H1 (cell line): Measurements from ENCODE around the gene ERN2. TPM values are rescaled to one million over a fixed set of nuclear protein-coding genes. Genes with fewer than 3 reads are reported as not detected.

Experiments used
- CTCF ChIA-PET: fragments of 300-600 bp; sonication (Branson Sonifier 250); formaldehyde crosslinking; loops from one replicate; lab custom pipeline; 2021; ENCODE audit not compliant: partially characterized antibody; lab: Charles Lee
- POLR2A ChIA-PET: fragments of 300-600 bp; sonication (Branson Sonifier 250); formaldehyde crosslinking; loops from one replicate; lab custom pipeline; 2021; ENCODE audit warnings: inconsistent platforms; ENCODE audit not compliant: partially characterized antibody; lab: Charles Lee
- DNase-seq, 2 experiments: peaks; one replicate each; pipeline versions ENCODE4 v3.0.0 to v3.0.0-alpha.2; 2010 to 2022; ENCODE audit warnings: low spot score in 2 of 2, low read depth in 1 of 2, mixed read lengths in 1 of 2
- FAIRE-seq: peaks from 2 replicates; lab custom pipeline; 2011; peaks lifted over from hg19 to GRCh38; lab: Jason Lieb, UNC
- H2AFZ ChIP-seq: 2 replicates; pipeline ENCODE4 v1.8.1; 2012; ENCODE audit warnings: low read length, inconsistent platforms
- H2AK5ac ChIP-seq: 2 replicates; pipeline ENCODE4 v1.6.1; 2013; ENCODE audit warnings: low read depth, low read length
- H2BK120ac ChIP-seq: replicated peaks from 2 replicates; pipeline ENCODE3; 2013; ENCODE audit warnings: low read depth, low read length, inconsistent platforms
- H2BK12ac ChIP-seq: 2 replicates; pipeline ENCODE4 v1.6.1; 2013; ENCODE audit warnings: low read depth, low read length
- H2BK15ac ChIP-seq: 2 replicates; pipeline ENCODE4 v1.6.1; 2013; ENCODE audit warnings: low read length
- H2BK20ac ChIP-seq: 2 replicates; pipeline ENCODE4 v1.6.1; 2013; ENCODE audit warnings: low read length
- H2BK5ac ChIP-seq: 2 replicates; pipeline ENCODE4 v1.6.1; 2013; ENCODE audit warnings: low read depth, low read length
- H3K14ac ChIP-seq: 2 replicates; pipeline ENCODE4 v1.6.1; 2013; ENCODE audit warnings: inconsistent platforms; ENCODE audit not compliant: insufficient read length
- H3K18ac ChIP-seq: 2 replicates; pipeline ENCODE4 v1.6.1; 2013; ENCODE audit warnings: low read length; ENCODE audit errors: extremely low read depth
- H3K23ac ChIP-seq: 2 replicates; pipeline ENCODE4 v1.6.1; 2013; ENCODE audit warnings: inconsistent platforms; ENCODE audit not compliant: insufficient read length
- H3K23me2 ChIP-seq: 2 replicates; pipeline ENCODE4 v1.6.1; 2013; ENCODE audit warnings: low read depth, low read length
- H3K27ac ChIP-seq: 2 replicates; pipeline ENCODE4 v1.6.1; 2011; ENCODE audit warnings: low read depth, low read length, inconsistent platforms
- H3K27me3 ChIP-seq, 4 experiments: replicated peaks in 1 of 4; 1 replicate in 1 of 4; 2 replicates in 3 of 4; pipeline versions ENCODE4 v1.6.1 to v1.8.1; 2011 to 2013; ENCODE audit warnings: low read length in 3 of 4, mild to moderate bottlenecking in 3 of 4, inconsistent platforms in 2 of 4, mixed read lengths in 2 of 4, moderate library complexity in 1 of 4; ENCODE audit not compliant: control insufficient read depth in 3 of 4, insufficient read depth in 3 of 4; ENCODE audit errors: extremely low read depth in 1 of 4
- H3K36me3 ChIP-seq, 4 experiments: 2 replicates each; pipeline versions ENCODE4 v1.6.1 to v1.8.1; 2011 to 2013; ENCODE audit warnings: mild to moderate bottlenecking in 4 of 4, low read length in 3 of 4, moderate library complexity in 2 of 4, control low read depth in 1 of 4, inconsistent platforms in 1 of 4; ENCODE audit not compliant: insufficient read depth in 4 of 4, control insufficient read depth in 2 of 4
- H3K4ac ChIP-seq: replicated peaks from 2 replicates; pipeline ENCODE3; 2013; ENCODE audit warnings: low read length, low read depth, mixed read lengths, inconsistent platforms; ENCODE audit not compliant: insufficient read length
- H3K4me1 ChIP-seq, 4 experiments: replicated peaks in 1 of 4; 1 replicate in 1 of 4; 2 replicates in 3 of 4; pipeline versions ENCODE4 v1.6.1 to v1.8.1; 2011 to 2013; ENCODE audit warnings: low read length in 3 of 4, inconsistent platforms in 2 of 4, mixed read lengths in 1 of 4; ENCODE audit not compliant: insufficient read depth in 4 of 4, control insufficient read depth in 3 of 4
- H3K4me2 ChIP-seq, 2 experiments: 2 replicates each; pipeline versions ENCODE4 v1.6.1 to v1.8.1; 2011 to 2013; ENCODE audit warnings: low read depth in 2 of 2, low read length in 2 of 2, control low read depth in 1 of 2, inconsistent platforms in 1 of 2, mild to moderate bottlenecking in 1 of 2; ENCODE audit not compliant: insufficient read depth in 1 of 2
- H3K4me3 ChIP-seq, 4 experiments: fragments of 200-600, 300-600 bp in 1 of 4; sonication (generic), shearing (Covaris generic), sonication (Bioruptor Twin) in 1 of 4; 2 replicates each; pipeline versions ENCODE4 v1.5.1 to v1.8.1; 2011 to 2016; ENCODE audit warnings: low read length in 4 of 4, low read depth in 3 of 4, control low read depth in 2 of 4, inconsistent platforms in 2 of 4, mild to moderate bottlenecking in 2 of 4, mixed read lengths in 1 of 4, moderate library complexity in 1 of 4; ENCODE audit not compliant: insufficient read depth in 2 of 4; ENCODE audit errors: extremely low read depth in 1 of 4
- H3K56ac ChIP-seq: replicated peaks from 2 replicates; pipeline ENCODE3; 2013; ENCODE audit warnings: low read depth, mild to moderate bottlenecking, mixed read lengths, low read length, inconsistent platforms; ENCODE audit not compliant: insufficient read length
- H3K79me1 ChIP-seq: 2 replicates; pipeline ENCODE4 v1.6.1; 2013; ENCODE audit warnings: low read depth, low read length, control low read depth
- H3K79me2 ChIP-seq, 2 experiments: 2 replicates each; pipeline versions ENCODE4 v1.6.1 to v1.8.1; 2012 to 2013; ENCODE audit warnings: low read length in 2 of 2, mild to moderate bottlenecking in 2 of 2, inconsistent platforms in 1 of 2; ENCODE audit not compliant: insufficient read depth in 2 of 2, control insufficient read depth in 1 of 2
- H3K9ac ChIP-seq, 4 experiments: replicated peaks in 1 of 4; 1 replicate in 1 of 4; 2 replicates in 3 of 4; pipeline versions ENCODE4 v1.6.1 to v1.8.1; 2011 to 2013; ENCODE audit warnings: low read depth in 3 of 4, low read length in 3 of 4, control low read depth in 2 of 4, mild to moderate bottlenecking in 2 of 4, moderate library complexity in 2 of 4, inconsistent platforms in 1 of 4; ENCODE audit errors: extremely low read depth in 1 of 4
- H3K9me3 ChIP-seq, 2 experiments: 2 replicates each; pipeline versions ENCODE4 v1.6.1 to v1.8.1; 2012 to 2013; ENCODE audit warnings: mild to moderate bottlenecking in 2 of 2, moderate library complexity in 2 of 2, control low read depth in 1 of 2, inconsistent platforms in 1 of 2, low read depth in 1 of 2, low read length in 1 of 2, mixed read lengths in 1 of 2; ENCODE audit not compliant: insufficient read depth in 2 of 2
- H4K20me1 ChIP-seq, 2 experiments: replicated peaks in 1 of 2; 2 replicates each; pipeline versions ENCODE3 to v1.8.1; 2011 to 2013; ENCODE audit warnings: inconsistent platforms in 2 of 2, low read length in 2 of 2, mild to moderate bottlenecking in 1 of 2; ENCODE audit not compliant: insufficient read depth in 2 of 2, control insufficient read depth in 1 of 2
- H4K5ac ChIP-seq: 2 replicates; pipeline ENCODE4 v1.6.1; 2013; ENCODE audit warnings: low read length, low read depth, mixed read lengths, inconsistent platforms; ENCODE audit not compliant: insufficient read length
- H4K8ac ChIP-seq: 2 replicates; pipeline ENCODE4 v1.8.0; 2013; ENCODE audit warnings: mild to moderate bottlenecking, moderate library complexity, low read length, inconsistent platforms; ENCODE audit not compliant: insufficient read depth; ENCODE audit errors: extremely low read depth
- H4K91ac ChIP-seq: replicated peaks from 2 replicates; pipeline ENCODE3; 2013; ENCODE audit warnings: low read length, mixed read lengths, inconsistent platforms; ENCODE audit not compliant: insufficient read length
- CHD1 ChIP-seq: IDR thresholded peaks from 2 replicates; pipeline ENCODE4 v1.6.1; 2012; ENCODE audit warnings: low read depth, low read length, improper control_type of control experiment
- CHD2 ChIP-seq: IDR thresholded peaks from 2 replicates; pipeline ENCODE4 v1.6.1; 2012; ENCODE audit warnings: low read length, improper control_type of control experiment
- EP300 ChIP-seq, 2 experiments: IDR thresholded peaks; 1 replicate in 1 of 2; 2 replicates in 1 of 2; pipeline ENCODE4 v1.6.1; 2011 to 2012; ENCODE audit warnings: low read depth in 2 of 2, low read length in 2 of 2, mild to moderate bottlenecking in 2 of 2, borderline replicate concordance in 1 of 2, inconsistent platforms in 1 of 2, moderate library complexity in 1 of 2
- EZH2 ChIP-seq: fragments of 200-600 bp; sonication (generic); IDR thresholded peaks from 2 replicates; pipeline ENCODE4 v1.7.1; 2012; ENCODE audit warnings: low read depth, mild to moderate bottlenecking, moderate library complexity, low read length, inconsistent platforms; ENCODE audit not compliant: severe bottlenecking
- PHF8 ChIP-seq: fragments of 200-600 bp; sonication (generic); conservative IDR thresholded peaks from 2 replicates; pipeline ENCODE4 v1.7.1; 2012; ENCODE audit warnings: low read depth, mild to moderate bottlenecking, inconsistent platforms, low read length, moderate library complexity
- RBBP5 ChIP-seq: IDR thresholded peaks from 2 replicates; pipeline ENCODE4 v1.7.1; 2012; ENCODE audit warnings: low read depth, mild to moderate bottlenecking, inconsistent platforms, low read length, moderate library complexity, borderline replicate concordance
- RFX5 ChIP-seq: IDR thresholded peaks from 2 replicates; pipeline ENCODE4 v1.6.1; 2011; ENCODE audit warnings: low read depth, low read length, improper control_type of control experiment, borderline replicate concordance
- TBP ChIP-seq: IDR thresholded peaks from 2 replicates; pipeline ENCODE4 v1.6.1; 2011; ENCODE audit warnings: low read depth, low read length, improper control_type of control experiment
- WGBS, 2 experiments: shearing (Covaris generic) in 1 of 2; methylation state at CpG; one replicate each; pipeline versions ENCODE4 v1.1.6 to v1.1.7; 2013 to 2015; ENCODE audit warnings: low lambda C conversion rate in 2 of 2, mixed read lengths in 2 of 2, inconsistent platforms in 1 of 2, low coverage in 1 of 2, missing lambda C conversion rate in 1 of 2; ENCODE audit not compliant: insufficient replicate concordance in 2 of 2, insufficient coverage in 1 of 2, insufficient read length in 1 of 2; ENCODE audit errors: extremely low coverage in 1 of 2, missing lambda C conversion rate in 1 of 2; 5-methylcytosine and 5-hydroxymethylcytosine counted together
- polyA plus RNA-seq, 7 experiments: library from polyadenylated mRNA; depleted of rRNA in 3 of 7; stranded (reverse) in 5 of 7; unstranded in 2 of 7; fragments of >200 nt in 5 of 7; fragments of 200-250 nt in 2 of 7; gene quantifications; 1 replicate in 5 of 7; 2 replicates in 1 of 7; 4 replicates in 1 of 7; pipeline versions ENCODE4 v1.2.1 to v1.2.3, GENCODE V29; 2011 to 2013; ENCODE audit warnings: missing spikeins in 2 of 7, mixed read lengths in 2 of 7
- total RNA-seq: library from RNA; stranded (reverse); fragmentation: NEBNext Ultra II Directional; extraction: Animal tissue kit (Norgen Biotek cat#: 25700); gene quantifications from 2 replicates; pipeline ENCODE4 v1.2.1, GENCODE V29; 2021

Gene ERN2
- total and polyA plus RNA-seq, 2 of the 8 experiments (the other 6 are each of a cell fraction or from before 2014, with no cell fraction given) = 2.4 to 4.4 TPM

GRCh38 chr16:23701045-23701444 is 12.0 kb downstream of the ERN2 start:
- no peaks in the 10 kb centered on the region for H3K79me1 ChIP-seq
- H3K4me3 ChIP-seq = no peak overlapping the region
- H3K4ac ChIP-seq = no peak overlapping the region
- H3K4me1 ChIP-seq = peaks cover 0 to 5% (median 3%) of the 10 kb centered on the region in 4 experiments; a peak in 5 of 7 replicates
- FAIRE-seq (peak; percentile 7), DNase-seq (no peak)
- H3K23ac ChIP-seq = no peak overlapping the region
- no peaks in the 10 kb centered on the region for H3K27me3 ChIP-seq
- no peak overlapping the region for H3K27ac ChIP-seq
- peak overlapping the region; percentile 76 for H3K18ac ChIP-seq
- TF ChIP-seq EZH2 (no peak), RBBP5 (no peak), CHD2 (no peak), CHD1 (no peak), TBP (no peak), EP300 (IDR thresholded peaks at IDR 0.05; ENCODE audit: borderline replicate concordance in 1 of 2, low read depth in 2 of 2, low read length in 2 of 2) (no peak), RFX5 (no peak), PHF8 (no peak)
- POLR2A ChIA-PET = interaction anchor here (0.5 to 2.2 kb wide), 9 partner anchors 10 to 85 kb away, joined by 3 to 13 read pairs (median 5); partner anchors contain the start of genes DCTN5, PALB2 and PLK1
- H3K14ac ChIP-seq = no peak overlapping the region
- H3K79me2 ChIP-seq = no peaks in the 10 kb centered on the region
- no peak overlapping the region for H4K5ac ChIP-seq
- peak overlapping the region; percentile 20 to 53; a peak in 1 of 4 replicates for H3K4me2 ChIP-seq
- no peaks in the 10 kb centered on the region for H4K20me1 ChIP-seq
- no peak overlapping the region for H2BK20ac ChIP-seq
- H3K9ac ChIP-seq = no peak overlapping the region
- 78% methylated on average over 8 of the region's 8 CpGs; no CpG with 5 or more reads in 1 of the 2 experiments for WGBS, 2 experiments
- no peak overlapping the region for H2BK120ac ChIP-seq
- H4K91ac ChIP-seq = peak overlapping the region; percentile 22
- no peak overlapping the region; the same call in 1 of the 2 replicates for H4K8ac ChIP-seq
- CTCF ChIA-PET = interaction anchor here (0.6 to 2.4 kb wide), 9 partner anchors 8 to 336 kb away, joined by 3 to 11 read pairs (median 4); partner anchors contain the start of gene PLK1
- H2AK5ac ChIP-seq = no peak overlapping the region
- 0 out of 2 replicates have a peak overlapping the region, but pooled peaks have one; percentile 32 for H2BK5ac ChIP-seq
- H3K56ac ChIP-seq = no peak overlapping the region
- H2BK12ac ChIP-seq = no peak overlapping the region; the same call in 1 of the 2 replicates
- H2BK15ac ChIP-seq = no peak overlapping the region
- no peak overlapping the region for H2AFZ ChIP-seq
- no peaks in the 10 kb centered on the region for H3K36me3 ChIP-seq
- no peaks in the 10 kb centered on the region for H3K23me2 ChIP-seq
- no peaks in the 10 kb centered on the region for H3K9me3 ChIP-seq
